PFSK-1 (cell line): ENCODE data around the gene CNTNAP2.

Experiments
- FOXP2 ChIP-seq: optimal IDR thresholded peaks from 2 replicates; pipeline ENCODE3; 2011; ENCODE audit warnings: borderline replicate concordance, control low read depth, inconsistent platforms; ENCODE audit not compliant: insufficient read depth; ENCODE audit errors: extremely low read length, extremely low read depth
- POLR2AphosphoS5 ChIP-seq: IDR thresholded peaks from 2 replicates; pipeline ENCODE4 v1.6.1; 2012; ENCODE audit warnings: low read depth, mild to moderate bottlenecking, control low read depth, low read length, moderate library complexity
- SIN3A ChIP-seq: IDR thresholded peaks from 2 replicates; pipeline ENCODE4 v1.6.1; 2012; ENCODE audit warnings: mild to moderate bottlenecking, low read length, moderate library complexity, borderline replicate concordance; ENCODE audit not compliant: insufficient read depth
- TAF1 ChIP-seq: IDR thresholded peaks from 2 replicates; pipeline ENCODE4 v1.6.1; 2012; ENCODE audit warnings: low read length, control low read depth, borderline replicate concordance; ENCODE audit not compliant: insufficient read depth
- TF ChIP-seq, protein P1 (sequence below), 2 experiments: IDR thresholded peaks; 2 replicates each; pipeline versions ENCODE4 v1.6.1 to v1.8.0; 2011 to 2012; ENCODE audit warnings: low read depth in 2 of 2, low read length in 2 of 2, control low read depth in 1 of 2, inconsistent platforms in 1 of 2, mild to moderate bottlenecking in 1 of 2, moderate library complexity in 1 of 2; ENCODE audit not compliant: insufficient read depth in 1 of 2

Gene CNTNAP2

DNA sequence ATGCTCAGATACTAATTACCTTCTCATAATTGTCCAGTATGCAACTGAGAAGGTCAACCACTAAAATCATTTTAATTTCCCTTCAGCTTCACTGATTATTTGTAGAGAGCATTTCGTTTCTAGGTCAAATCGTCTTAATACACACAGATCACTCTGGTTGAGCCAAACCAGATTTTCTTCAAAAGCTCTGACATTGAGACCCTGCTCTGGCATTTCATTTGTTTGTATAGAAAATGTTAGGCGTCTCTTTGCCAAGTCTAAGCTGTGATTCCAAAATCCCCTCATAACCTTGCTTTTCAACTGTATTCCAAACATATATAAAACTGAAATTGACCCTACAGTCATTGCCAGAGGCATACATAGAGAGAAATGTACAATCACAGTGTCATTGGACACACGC, 520.0 kb downstream of the CNTNAP2 start:
- no peak for TF ChIP-seq POLR2AphosphoS5
- TF ChIP-seq, protein P1, sequence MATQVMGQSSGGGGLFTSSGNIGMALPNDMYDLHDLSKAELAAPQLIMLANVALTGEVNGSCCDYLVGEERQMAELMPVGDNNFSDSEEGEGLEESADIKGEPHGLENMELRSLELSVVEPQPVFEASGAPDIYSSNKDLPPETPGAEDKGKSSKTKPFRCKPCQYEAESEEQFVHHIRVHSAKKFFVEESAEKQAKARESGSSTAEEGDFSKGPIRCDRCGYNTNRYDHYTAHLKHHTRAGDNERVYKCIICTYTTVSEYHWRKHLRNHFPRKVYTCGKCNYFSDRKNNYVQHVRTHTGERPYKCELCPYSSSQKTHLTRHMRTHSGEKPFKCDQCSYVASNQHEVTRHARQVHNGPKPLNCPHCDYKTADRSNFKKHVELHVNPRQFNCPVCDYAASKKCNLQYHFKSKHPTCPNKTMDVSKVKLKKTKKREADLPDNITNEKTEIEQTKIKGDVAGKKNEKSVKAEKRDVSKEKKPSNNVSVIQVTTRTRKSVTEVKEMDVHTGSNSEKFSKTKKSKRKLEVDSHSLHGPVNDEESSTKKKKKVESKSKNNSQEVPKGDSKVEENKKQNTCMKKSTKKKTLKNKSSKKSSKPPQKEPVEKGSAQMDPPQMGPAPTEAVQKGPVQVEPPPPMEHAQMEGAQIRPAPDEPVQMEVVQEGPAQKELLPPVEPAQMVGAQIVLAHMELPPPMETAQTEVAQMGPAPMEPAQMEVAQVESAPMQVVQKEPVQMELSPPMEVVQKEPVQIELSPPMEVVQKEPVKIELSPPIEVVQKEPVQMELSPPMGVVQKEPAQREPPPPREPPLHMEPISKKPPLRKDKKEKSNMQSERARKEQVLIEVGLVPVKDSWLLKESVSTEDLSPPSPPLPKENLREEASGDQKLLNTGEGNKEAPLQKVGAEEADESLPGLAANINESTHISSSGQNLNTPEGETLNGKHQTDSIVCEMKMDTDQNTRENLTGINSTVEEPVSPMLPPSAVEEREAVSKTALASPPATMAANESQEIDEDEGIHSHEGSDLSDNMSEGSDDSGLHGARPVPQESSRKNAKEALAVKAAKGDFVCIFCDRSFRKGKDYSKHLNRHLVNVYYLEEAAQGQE (IDR thresholded peaks at IDR 0.05; ENCODE audit: insufficient read depth in 1 of 2, low read depth in 2 of 2, low read length in 2 of 2) = no peak
- TF ChIP-seq SIN3A = no peak
- no peak for TF ChIP-seq TAF1
- TF ChIP-seq FOXP2 = no peak

DNA sequence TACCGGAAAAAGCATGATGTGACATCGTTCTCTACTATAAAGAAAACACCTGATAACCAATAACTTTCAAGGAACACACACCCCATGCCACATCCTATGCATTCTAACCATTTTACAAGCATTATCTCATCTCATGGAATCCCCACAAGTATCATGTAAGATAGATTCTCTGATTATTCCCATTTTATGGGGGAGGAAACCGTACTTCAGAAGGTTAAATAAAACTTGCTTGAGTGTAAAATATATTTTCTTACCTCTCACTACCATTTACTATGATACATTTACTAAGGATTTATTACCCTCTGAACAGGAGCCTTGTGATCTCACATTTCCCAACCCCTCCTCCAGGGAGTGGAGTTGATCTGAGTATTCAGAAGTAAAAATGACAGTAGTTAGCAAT, 522.7 kb downstream of the CNTNAP2 start:
- TF ChIP-seq SIN3A (no peak), TAF1 (no peak), FOXP2 (no peak), POLR2AphosphoS5 (no peak)
- TF ChIP-seq, protein P1 (IDR thresholded peaks at IDR 0.05; ENCODE audit: insufficient read depth in 1 of 2, low read depth in 2 of 2, low read length in 2 of 2) = no peak

DNA sequence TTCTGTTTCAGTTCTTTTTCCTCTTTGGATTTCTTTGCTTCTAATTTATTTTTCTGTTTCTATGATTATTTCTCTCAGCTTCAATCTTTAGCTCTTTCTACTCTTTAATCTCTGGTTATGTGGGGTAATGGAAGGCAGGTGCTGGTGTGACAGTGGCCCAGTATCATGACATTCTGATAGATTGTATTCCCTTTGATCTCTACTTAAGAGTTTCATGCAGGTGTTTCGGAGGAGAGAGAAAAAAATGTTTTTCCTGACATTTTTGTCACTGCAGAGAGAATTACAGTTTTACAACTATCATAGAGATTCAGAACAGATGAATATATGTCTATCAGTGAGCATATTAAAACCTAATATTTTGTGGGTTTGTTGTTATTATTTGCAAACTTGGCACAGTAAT, 524.9 kb downstream of the CNTNAP2 start:
- TF ChIP-seq, protein P1 (IDR thresholded peaks at IDR 0.05; ENCODE audit: insufficient read depth in 1 of 2, low read depth in 2 of 2, low read length in 2 of 2) = no peak
- TF ChIP-seq POLR2AphosphoS5 (no peak), FOXP2 (no peak), SIN3A (no peak), TAF1 (no peak)

DNA sequence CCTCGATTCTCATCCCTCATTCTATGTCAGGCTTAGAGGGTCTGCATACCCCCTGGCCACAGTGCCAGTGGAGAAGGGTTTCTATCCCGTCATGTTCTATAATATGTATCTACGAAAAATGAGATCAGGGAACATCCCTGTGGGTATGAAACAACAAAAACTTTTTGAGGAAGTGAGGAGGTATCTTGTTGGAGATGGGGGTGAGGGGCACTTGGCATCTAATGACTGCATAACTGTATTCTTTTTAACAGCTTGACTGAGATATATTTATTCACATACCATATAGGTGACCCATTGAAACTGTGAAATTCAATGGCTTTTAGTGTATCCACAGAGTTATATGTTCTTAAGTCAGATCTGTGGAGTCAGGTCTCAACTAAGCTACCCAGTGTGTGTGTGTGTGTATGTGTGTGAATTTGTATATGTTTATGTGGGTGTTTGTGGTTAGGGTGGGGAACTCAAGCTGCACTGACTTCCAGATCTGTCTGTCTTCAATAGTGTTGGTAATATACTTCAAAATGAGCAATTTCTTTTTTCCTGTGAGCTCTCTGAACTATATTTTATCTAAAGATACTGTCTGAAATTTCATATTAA, 528.9 kb downstream of the CNTNAP2 start:
- no peak for TF ChIP-seq FOXP2
- no peak for TF ChIP-seq POLR2AphosphoS5
- TF ChIP-seq, protein P1 (IDR thresholded peaks at IDR 0.05; ENCODE audit: insufficient read depth in 1 of 2, low read depth in 2 of 2, low read length in 2 of 2) = no peak
- TF ChIP-seq SIN3A = no peak
- no peak for TF ChIP-seq TAF1

DNA sequence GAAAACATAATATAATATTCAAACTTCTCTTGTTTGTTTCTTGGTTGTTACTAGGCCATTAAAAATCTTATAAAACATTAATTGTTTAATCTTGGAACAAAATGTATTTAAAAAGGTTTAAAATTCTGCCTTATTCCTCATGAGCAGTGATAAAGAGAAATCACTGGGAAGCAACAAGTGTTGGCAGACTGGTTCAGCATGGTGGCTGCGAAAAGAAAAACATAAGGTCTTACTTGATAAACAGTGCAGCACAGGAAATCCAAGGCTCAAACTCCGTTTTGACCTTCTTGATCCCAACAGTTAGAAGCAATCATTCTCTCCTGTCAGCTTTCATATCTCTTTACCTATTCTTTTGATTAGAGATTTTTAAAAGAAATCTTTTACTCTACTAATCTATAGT, 530.8 kb downstream of the CNTNAP2 start:
- TF ChIP-seq TAF1 (no peak), FOXP2 (no peak), POLR2AphosphoS5 (no peak), SIN3A (no peak)
- TF ChIP-seq, protein P1 (IDR thresholded peaks at IDR 0.05; ENCODE audit: insufficient read depth in 1 of 2, low read depth in 2 of 2, low read length in 2 of 2) = no peak
